HG02798 (cell line): ENCODE data around the gene SF3A2.

Experiments
- ATAC-seq: cut with Tn5 transposase; IDR thresholded peaks from one replicate; pipeline ENCODE4 v1.9.1; 2021; ENCODE audit warnings: mild to moderate bottlenecking; ENCODE audit not compliant: unreplicated experiment, poor library complexity

Gene SF3A2

GRCh38 chr19:2225415-2226050 lies 11.1 kb upstream of the SF3A2 start:
- ATAC-seq = no peak

- ATAC-seq = no peak
These were observed 10.4 kb upstream of the SF3A2 start for GRCh38 chr19:2226051-2226839.

GRCh38 chr19:2226840-2227360 lies 9.7 kb upstream of the SF3A2 start:
- ATAC-seq = no peak

DNA sequence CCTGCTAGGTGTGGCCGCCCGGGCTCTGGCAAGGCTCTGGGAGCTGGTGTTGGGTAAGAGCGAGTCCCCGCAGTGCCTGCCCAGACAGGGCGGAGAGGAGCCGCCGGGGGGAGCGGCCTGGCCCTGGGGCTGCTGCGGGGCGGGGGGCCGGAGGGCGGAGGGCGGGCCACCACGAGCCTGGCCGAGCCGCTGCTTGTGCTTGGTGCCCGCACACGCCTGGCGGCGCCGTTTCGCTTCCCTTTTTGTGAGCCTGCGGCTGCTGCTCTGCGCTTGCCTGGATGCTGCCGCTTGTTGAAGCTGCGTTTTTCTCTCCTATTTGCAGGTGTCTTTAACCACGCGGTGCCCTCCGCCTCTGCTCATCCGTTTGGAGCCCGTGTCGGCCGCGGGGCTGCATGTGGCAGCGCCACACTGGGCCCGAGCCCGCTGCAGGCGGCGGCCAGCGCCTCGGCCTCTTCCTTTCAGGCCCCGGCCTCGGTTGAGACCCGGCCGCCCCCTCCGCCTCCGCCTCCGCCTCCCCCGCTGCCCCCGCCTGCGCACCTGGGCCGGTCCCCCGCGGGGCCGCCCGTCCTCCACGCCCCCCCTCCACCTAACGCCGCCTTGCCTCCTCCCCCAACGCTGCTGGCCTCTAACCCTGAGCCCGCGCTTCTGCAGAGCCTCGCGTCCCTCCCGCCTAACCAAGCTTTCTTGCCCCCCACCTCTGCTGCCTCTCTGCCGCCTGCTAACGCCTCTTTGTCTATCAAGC lies 9.0 kb upstream of the SF3A2 start:
- peak; percentile 54 for ATAC-seq

DNA sequence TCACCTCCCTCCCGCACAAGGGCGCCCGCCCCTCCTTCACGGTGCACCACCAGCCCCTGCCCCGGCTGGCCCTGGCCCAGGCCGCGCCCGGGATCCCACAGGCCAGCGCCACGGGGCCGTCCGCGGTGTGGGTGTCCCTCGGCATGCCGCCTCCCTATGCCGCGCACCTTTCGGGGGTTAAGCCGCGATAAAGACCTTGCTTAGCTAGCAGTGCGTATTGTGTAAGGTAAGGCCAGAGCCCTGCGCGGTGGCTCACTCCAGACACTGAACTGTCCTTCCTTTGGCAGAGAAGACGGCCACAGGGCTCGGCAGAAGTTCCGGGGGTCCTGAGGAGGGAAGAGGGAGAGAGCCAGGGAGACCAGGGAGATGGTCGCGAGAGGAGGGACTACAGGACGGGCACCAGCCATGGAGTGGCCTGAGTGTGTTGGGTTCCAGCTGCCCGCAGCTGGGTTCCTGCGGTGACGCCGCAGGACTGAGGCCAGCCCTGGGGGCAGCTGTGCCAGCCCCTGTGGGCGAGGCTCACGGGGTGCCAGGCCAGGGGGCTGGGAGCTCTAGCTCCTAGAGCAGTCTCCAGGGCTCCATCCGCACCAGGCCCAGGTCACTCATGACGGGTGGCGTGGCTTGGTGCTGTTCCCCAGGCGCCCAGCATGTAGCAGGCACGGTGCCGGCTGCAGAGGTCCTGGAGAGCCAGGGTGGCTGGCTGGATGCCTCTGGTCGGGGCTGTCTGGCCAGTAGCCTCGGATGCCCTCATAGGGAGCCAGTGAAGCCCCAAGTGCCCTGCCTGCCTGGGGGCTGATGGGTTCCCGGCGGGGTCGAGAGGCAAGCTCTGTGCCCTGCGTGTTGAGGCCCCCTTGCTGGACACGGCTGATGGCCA lies 8.2 kb upstream of the SF3A2 start:
- ATAC-seq = no peak

GRCh38 chr19:2229103-2230032 lies 7.3 kb upstream of the SF3A2 start:
- ATAC-seq = no peak

- ATAC-seq = no peak
These were observed 6.5 kb upstream of the SF3A2 start for GRCh38 chr19:2230033-2230531.

GRCh38 chr19:2230807-2231533 lies 5.7 kb upstream of the SF3A2 start:
- ATAC-seq = no peak

DNA sequence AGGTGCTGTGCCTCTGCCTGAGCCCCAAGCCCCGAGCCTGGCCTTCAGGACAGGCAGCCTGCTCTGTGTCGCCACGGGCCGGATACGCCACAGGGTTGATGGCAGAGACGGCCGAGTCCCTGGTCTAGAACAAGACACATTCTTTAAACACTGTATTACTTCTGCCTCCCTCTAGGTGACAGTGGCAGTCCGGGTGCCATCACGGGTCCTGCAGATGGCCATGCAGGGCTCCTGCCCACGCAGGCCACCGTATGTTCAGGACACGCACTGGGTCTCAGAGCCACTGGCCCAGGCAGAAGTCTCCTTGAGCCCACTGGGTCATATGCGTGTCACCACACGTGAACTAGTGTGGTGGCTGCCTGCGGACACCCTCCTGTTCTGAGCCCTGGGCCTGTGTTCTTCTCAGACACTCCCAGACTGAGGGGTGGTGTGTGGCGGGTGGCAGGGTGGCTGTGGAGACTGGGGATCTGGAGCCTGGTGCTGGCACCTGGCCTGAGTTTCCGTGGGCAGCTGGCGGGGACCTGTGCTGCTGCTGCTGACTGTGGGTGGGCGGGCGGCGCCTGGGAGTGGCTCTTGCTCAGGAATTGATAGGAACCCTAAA lies 4.9 kb upstream of the SF3A2 start:
- no peak for ATAC-seq

- no peak for ATAC-seq
These were observed 4.1 kb upstream of the SF3A2 start for GRCh38 chr19:2232286-2233151.

- no peak for ATAC-seq
These were observed 2.9 kb upstream of the SF3A2 start for GRCh38 chr19:2233601-2234280.

DNA sequence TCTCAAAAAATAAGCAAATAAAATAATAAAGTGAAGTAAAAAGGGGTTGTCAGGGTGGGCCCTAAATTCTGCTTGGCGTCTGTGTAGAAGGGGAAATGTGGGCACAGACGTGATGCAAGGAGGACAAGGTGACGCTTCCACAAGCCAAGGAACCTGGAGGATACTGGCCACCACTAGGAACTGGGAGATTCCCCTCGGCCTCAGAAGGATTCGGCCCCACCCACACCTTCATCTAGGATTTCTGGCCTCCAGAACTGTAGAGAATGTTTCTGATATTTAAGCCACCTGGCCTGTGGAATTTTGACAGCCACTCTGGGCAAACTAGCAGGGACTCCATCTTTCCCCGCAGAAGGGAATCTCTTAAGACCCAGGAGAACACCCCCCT lies 1.6 kb upstream of the SF3A2 start:
- ATAC-seq = no peak

DNA sequence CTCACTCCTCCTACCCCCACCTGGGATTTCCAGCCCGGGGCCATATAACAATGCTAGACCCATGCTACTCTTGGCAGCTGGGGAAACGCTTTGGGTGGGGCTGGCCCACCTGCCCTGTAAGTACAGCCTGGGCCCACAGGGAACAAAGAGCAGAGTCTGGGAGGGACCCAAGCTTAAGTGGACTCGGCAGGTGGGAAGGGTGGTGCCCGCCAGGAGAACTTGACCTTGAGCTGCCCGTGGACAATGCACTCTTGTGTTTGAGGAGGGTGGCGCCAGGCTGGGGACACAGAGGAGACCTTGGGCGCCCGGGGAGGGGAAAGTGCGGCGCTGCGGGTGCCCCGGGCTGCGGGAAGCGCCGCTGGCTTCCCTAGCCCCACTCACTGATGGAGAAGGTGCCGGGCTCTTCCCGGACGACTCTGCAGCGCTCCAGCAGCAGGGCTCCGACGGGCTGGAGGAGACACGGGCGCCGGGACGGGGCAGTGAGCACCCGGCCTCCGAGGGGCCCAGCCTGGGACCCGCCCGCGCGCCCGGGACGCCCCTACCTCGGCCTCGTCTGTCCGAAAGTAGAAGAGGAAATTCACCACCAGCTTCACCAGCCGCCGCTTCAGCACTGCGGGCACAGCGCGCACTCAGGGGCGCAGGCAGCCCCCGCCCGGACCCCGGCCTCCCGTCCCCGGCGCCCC lies 1.1 kb upstream of the SF3A2 start:
- peak; percentile 9 for ATAC-seq

DNA sequence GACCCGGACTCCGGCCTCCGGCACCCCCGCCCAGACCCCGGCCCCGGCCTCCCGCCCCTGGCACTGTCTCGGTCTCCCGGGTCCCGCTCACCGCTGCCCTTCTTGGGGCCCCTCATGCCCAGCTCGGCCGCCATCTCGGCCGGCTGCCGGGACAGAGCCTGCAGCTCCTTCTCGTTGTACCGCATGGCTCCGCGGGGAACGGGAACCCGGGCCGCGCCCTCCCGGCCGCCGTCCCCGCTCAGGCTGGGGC lies 635 bp upstream of the SF3A2 start:
- ATAC-seq = no peak

GRCh38 chr19:2237051-2237868 lies 636 bp downstream of the SF3A2 start:
- no peak for ATAC-seq

- no peak for ATAC-seq
These were observed 1.2 kb downstream of the SF3A2 start for GRCh38 chr19:2237869-2238153.
